Activated gamma-delta T cell treated with anti-CD3 and anti-CD28 coated beads, Interleukin-2, amount 50 U/mL, for 16 hours (primary cell): ENCODE data around the gene OSBPL7.

Experiments used
- DNase-seq: peaks from one replicate; pipeline ENCODE4 v3.0.0-alpha.2; 2020; ENCODE audit warnings: low read depth

Gene OSBPL7

DNA sequence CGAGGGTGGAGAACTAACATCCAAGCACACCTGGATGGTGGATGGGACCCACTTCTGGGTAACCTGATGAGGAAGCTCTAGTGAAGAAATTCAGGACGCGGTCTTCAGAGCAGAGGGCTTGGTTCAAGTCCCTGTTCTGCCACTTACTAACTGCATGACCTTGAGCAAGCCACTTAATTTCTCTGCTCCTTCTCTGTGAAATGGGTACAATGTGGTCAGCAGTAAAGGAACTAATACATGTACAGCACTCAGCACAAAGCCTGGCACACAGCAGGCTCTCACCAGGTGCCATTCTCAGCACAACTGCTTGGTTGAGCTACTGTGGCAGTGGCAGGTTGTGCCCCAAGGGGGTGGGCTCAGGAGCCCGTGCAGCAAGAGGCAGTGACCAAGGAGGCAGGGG lies 1.9 kb upstream of the OSBPL7 start:
- no peak for DNase-seq

DNA sequence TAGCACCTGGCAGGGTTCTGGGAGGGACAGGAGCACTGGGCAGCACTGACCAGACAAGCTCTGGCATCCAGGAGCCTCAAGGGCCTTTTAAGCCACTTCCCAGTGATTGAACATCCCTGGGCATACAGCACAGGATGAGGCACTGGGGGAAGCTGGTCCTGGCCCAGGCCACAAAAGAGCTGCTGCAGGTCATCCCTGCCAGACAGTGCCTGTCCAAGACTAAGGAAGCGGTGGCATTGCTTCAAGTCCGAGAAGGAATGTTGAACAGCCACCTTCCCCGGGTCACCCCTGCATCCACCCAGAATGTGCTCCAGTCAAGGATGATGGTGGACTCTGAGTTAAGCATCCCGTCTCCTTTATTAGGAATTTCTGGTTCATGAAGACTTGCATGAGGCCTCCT lies 1.2 kb upstream of the OSBPL7 start:
- no peak for DNase-seq

DNA sequence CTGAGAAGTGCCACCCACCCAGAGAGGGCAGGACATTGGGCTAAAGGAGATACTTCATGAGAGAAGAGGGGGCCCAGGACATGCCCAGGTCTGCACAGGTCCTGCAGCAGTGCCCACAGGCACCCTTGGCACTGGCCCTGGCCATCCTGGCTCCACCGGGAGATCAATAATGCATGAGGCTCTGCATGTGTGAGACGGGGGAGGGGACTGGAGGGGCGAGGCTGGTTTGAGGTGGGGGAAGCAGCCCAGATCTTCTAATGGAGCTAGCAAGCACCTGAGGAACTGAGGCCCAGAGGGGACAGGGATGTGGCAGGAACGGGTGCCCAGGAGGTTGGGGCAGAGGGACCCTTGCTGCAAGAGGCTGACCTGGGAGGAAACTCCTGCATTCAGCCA lies 567 bp downstream of the OSBPL7 start:
- DNase-seq, result no peak

DNA sequence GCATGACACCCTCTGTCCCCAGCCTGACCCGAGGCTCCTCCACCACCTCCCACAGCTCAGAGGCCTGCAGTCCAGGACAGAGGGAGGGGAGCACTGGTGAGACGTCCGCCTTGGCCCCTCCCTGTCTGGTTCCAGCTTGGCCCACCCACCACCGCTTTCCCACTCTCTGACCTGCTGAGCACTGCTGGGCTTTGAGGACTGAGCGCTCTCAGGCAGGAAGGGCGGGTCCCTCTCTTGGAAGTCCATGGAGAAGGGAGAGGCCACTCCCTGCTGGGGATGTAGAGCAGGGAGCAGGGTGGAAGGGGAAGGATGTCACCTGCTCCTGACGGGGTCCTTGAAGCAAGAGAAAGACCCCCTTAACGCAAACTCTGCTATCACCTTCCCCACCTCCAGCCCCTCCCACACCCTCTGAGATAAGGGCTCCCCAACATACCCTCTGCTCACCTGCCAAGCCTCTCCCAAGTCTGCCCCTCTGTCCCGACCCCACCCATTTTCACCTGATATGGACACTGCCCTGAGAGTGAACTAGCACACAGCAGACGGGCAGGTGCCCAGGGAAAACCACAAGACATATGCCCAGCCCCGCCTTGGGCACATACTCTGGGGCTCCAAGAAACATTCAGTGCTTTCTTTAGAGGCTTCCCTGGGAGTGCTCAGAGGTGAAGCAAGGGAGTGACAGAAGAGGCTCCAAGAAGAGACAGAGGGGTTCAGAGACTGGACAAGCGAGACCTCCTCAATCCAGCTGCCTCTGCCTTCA lies 1.4 kb downstream of the OSBPL7 start:
- no peak for DNase-seq

DNA sequence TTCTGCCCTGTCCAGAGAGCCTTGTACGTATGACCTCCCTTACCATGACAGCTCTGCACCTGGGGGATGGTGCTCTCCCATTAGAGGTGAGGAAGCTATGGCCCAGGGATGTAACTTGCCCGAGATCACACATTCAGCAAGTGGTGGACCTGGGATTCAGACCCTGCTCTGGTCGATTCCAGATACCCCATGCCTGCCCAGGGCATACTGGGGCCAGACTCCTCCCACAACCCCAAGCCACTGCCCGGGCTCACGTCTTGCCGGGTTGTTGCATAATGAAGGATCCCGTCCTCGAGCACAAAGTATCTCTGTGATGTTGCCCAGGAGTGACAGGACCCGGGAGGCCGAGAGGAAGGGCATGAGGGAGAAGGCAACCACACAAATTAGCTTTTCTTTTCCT lies 2.1 kb downstream of the OSBPL7 start:
- no peak for DNase-seq

DNA sequence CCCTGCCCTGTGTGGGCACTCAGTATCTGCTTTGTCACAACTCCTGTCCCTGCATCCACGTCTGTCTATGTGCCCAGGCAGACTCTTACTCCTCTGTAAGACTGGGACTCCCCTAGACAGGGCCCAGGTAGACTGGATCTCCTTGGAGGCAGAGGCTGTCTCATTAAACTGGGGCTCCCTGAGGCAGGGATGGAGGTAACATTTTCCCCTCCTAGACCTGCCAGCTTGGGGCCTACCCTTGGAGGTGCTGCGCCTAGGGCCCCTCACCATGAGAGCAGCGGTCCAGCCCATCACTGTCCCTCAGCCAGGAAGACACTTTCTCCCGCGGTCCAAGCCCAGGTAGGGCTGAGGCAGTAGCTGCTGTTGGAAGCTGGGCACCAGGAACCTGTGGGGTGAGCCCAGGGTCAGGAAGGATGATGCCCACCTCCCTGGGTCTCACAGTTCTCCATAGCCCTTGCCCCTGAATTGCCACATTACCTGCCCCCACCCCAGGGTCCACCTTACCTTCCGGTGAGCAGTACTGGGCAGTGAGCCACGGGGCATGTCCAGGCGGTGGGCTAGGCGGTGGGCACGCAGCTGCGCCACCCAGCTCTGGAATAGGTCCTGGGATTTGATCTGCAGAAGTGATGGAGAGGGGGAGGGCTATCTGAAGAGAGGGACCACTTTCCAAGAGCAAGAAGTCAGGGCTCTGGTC lies 3.4 kb downstream of the OSBPL7 start:
- no peak for DNase-seq

DNA sequence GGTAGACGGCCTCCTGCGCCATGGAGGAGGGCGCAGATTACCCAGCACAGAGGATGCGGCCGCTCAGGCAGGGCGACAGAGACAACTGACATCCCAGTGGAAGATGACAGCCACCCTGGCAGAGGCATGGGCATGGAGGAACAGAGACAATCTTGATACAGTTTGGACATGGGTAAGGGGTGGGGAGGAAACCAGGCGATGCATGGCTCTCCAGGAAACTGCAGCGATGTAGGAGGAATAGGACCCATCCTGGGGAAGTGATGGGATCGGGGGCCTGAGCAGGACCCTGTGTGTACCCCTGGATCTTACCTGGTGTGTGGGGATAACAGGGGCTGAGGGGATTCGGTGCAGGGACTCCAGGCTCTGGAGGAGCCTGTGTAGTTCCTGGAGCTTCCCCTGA lies 4.6 kb downstream of the OSBPL7 start:
- no peak for DNase-seq

DNA sequence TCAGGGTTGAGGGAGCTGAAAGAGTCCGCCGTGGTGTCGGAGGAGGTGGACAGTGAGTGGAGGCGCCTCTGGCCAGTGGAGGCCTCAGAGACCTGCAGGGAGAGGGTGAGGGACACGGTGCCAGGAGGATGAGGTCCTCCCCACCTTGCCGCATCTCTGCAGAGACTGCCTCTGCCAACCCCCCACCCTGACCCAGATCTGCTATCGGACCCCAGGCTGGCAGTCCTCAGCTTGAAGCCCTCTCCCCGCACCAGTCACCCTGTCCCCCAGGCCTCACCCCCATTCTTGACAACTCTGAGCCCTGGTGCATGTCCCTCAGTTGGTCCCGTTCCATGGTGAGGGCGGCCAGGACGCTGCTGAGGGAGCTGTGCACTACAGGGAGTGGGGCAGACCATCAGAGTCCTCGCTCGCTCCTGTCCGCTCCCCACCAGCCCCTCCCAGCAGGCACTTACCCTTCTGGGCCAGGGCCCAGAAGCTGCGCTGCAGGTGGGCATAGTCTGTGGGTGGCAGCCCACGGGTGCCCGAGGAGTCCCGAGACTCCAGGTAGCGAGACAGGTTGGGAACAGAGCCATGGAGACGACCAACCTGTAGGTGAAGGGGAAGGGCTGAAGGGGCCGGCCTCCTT lies 5.4 kb downstream of the OSBPL7 start:
- DNase-seq, result no peak

DNA sequence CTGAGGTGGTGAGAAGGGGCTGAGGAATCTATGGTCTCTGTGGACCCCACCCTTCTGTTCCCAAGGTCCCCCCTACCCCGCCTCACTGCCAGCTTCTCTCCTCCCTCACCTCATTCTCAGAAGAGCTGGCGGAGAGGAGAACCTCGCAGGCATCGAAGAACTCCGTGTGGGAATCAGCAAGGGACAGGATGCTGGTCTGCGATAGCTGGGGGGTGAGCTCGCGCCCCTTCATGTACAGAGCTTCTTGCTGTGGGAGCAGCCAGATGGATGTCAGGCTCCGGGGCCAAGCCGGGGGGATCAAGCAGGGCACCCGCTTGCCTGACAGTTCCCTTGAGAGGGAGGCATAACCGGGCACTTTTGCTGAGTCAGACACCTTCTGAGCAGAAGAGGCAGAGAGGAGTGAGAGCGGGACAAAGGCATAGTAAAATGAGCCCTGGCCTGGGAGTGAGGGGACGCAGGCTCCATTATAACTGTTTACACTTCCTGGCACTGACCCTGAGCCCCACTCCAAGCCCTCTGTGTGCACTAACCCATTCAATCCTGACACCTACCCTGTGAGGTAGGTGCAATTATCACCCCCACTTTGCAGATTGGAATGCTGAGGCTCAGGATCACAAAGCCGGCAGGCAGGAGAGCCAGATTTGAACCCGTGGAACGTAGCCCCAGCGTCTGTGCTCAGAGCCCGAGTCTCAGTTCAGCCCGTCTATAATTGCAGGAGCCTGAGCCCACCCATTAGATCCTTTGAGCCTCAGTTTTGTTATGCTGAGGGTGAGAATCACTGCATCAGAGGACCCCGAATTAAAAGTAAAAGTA lies 6.3 kb downstream of the OSBPL7 start:
- no peak for DNase-seq

DNA sequence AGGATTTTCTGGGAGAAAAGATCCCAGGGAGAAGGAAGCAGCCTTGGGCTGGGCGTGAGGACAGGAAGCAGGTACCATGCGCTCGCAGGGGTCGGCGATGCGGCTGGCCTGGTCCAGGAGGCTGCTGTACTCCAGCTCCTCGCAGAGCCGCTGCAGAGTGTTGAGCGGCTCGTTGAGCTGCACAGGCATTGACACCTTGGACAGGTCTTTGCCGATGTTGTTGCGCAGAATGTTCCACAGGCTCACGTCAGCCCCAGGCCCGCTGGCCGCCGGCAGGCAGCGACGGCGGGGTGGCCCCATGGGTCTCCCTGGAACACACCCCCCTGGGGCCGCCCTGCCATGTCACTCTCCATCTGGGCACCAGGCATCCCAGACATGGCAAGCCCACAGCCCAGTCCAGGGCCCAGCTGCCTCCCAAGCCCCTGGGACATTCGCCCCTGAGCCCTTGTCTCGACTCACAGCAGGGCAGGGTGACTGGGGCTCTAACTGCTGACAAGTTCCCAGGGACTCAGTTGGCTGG lies 8.0 kb downstream of the OSBPL7 start:
- no peak for DNase-seq

DNA sequence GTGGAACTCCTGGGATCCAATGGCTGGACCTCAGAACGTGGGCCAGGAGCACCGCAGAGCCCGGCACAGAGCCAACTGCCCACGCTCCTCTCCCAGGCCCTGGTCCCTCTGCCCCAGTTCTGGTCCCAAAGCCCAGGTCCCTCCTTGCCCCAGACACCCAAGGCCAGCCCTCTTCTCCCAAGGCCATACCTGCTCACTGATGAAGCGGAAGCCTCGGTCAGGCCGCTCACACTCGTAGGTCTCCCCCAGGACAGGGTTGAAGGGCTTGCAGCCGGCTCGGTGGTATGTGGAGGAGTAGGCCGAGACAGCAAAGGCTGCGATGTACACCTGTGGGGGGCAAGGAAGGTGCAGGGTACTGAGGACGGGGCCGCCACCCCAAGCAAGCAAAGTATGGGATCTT lies 8.5 kb downstream of the OSBPL7 start:
- no peak for DNase-seq

DNA sequence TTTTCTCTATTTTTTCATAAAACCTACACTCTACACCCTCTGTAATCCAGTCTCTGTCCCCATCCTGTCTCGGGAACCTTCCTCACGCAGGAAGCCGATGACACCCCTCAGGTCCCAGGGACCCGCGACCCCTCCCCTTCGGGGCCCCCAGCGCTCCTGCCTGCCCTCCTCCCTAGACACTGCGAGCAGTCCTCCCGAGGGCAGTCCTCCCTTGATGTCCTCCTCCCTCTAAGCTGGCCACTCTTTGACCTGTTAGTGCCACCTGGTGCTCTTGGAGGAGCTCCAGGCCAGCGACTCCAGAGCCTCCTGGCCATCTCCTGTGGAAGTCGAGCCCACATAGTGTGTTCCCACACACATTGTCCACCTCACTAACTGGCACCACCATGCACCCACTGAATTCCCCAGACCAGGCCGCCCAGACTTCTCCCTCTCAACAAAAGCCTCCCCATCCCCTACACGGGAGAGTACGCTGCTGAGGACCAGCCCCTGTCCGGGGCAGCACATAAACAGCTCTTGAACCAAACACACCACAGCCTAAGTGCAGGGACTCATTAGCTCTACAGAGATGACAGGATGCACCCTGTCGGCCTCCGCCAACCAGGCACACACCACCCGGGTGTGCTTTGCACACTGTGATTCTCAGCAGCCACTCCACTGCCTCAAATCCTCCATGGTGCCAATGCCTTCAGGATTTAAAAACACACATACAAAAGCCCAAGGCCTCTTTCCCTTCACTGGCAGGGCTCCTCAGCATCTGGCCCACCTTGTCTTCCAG lies 9.3 kb downstream of the OSBPL7 start:
- no peak for DNase-seq

DNA sequence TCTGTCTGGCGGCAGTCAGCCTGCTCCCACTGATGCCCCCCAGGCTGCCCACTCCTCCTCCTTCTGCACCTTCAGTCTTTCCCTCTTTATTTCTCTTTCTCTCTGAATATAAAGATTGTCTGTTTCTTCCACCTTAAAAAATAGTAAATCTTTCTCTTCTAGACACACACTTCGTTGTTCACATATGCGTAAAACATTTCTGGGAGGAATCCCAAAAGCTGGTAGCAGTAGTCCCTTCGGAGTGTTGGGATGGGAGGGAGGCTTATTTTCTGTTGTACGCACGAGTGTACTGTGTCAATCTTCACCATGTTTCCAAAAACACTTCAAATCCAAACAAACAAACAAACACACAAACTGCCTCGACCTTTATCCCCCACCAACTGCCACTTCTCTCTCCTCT lies 9.9 kb downstream of the OSBPL7 start:
- no peak for DNase-seq

DNA sequence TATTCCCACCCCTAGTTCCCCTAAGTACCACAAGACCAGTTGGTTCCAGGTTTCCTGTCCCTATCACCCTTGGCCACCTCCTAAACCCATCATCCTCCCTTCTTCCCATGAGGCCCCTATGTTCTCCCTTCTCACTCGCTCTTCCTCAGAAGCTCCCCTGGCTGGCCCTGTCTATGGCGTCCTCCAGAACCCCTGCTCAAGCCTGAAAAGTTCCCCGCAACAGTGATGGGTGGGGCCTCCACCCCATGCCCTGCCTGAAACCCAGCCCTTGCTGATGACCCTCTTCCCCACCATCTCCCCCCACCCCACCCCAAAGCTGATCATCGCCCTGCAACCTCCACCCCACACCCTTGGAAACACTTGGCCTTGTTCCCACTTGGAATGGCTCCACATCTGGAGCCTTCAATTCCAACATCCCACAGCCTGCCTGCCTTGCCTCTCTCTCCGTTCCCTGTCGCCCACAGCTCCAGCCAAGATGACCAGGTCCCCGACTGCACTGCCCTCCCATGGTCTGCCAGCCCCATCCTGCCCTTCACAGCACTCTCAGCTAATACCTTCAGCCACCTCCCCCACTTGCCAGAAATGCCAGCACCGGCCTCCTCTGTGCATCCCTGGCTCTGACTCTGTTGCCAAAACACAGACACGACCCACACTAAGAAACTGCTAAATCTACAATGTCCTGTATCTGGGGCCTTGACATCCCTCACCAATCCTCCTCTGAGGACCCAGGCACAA lies 10.5 kb downstream of the OSBPL7 start:
- DNase-seq, result no peak

DNA sequence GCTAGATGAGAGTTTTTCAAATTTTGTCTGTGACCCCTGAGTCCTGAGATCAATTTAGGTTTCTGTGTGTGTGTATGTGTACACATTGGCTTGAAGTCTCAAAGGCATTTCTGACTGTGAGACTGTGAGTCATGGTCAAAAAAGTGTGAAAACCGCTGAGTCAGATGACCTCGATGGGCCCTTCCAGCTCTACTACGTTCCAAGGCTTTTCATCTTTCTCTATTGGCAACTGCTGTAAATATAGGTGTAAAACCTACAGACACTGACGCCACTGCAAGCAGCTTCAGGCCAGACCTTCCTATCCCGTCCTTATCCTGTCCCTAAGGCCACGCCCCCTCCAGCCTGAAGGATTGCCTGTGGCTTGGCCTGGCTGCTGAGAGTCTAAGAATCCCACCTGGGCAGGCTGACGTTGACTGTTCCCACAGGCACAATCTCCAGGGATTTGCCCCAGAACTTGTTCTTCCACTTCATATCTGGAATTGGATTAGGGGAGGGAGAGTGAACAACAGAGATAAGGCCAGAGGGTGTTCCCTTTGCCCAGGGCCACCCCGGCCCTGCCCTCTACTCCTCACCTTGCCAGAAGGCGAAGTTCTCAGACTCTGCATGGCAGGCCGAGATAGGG lies 11.3 kb downstream of the OSBPL7 start:
- no peak for DNase-seq

DNA sequence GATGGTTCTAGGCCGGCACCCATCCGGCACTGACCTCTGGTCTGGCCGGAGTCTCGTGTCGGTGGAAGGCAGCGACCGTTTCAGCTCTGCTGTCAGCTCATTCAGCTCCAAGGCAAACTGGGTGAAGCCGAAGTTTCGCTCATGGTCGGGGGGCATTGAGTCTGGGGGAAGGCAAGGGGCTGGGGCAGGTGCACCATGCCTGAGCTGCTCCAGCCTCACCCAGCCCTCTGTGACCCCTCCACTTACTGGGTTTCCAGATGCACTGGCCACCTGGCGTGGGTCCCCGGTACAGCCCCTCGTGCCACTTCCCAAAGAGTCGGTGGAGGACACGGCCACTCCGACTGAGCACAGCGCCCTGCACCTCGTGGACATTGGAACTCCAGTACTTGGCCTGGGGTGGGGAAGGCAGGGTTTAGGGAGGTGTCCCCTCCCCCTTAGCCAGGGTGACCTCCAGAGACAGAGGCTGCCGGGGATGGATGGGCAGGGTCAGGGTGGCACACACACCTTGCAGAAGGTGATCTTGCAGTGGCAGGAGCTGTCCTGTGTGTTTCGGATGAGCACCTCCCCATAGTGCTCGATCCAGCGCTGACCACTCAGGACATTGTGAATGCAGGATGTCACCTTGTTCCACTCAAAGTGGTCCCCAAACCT lies 12.6 kb downstream of the OSBPL7 start:
- DNase-seq, result no peak

DNA sequence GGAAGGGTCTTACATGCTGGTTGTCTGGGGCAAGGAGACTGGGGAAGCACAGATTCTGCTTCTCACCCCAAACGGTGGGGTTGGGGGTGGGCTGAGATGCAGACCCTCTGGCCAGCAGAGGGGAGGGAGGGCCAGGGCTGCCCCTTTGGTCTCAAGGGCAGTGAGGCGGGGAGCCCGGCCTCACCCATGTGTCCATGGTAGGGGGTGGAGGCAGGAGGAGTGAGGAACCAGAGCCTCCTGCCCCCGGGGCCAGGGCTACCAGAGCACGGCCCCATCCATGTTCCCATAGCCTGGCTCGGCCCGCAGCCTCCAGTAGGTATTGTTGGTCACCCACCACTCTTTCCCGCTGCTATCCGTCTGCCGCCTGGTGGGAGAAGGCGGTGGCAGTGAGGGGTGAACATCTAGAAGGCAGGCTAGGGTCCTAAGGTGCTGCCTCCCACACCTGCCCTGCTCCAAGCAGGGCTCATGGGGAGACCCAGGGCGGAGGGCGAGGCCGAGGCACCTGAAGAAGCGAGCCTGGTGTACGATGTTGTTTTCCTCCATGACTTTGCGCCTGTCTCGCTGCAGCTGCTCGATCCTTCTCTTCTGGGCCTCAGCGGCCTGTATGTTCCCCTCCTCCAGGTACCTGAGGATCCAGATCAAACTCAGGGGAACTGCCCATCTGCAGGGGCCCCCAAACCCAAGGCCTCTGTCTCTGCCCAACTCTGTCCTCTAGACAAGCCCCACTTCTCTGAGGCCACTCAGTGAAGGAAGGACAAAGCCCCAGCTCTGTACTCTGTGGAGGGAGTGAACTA lies 13.4 kb downstream of the OSBPL7 start:
- no peak for DNase-seq

DNA sequence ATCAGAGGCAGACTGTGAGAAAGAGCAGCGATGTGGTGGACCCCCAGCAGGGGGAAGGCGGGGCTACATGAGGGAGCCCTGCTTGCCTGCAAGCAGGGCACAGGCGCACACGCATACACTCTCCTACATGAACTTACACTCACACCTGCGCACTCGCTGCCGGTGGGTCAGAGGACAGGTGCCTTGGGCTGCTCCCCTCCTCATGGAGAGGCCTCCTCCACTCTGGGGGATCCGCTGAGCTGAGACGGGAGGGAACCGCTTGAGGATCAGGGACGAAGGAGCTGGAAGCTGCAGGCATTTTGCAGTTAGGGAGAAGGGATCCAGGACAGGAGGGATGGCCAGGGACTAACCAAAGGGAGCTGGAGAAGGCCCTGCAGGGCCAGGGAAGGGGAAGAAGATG lies 14.2 kb downstream of the OSBPL7 start:
- DNase-seq, result no peak

DNA sequence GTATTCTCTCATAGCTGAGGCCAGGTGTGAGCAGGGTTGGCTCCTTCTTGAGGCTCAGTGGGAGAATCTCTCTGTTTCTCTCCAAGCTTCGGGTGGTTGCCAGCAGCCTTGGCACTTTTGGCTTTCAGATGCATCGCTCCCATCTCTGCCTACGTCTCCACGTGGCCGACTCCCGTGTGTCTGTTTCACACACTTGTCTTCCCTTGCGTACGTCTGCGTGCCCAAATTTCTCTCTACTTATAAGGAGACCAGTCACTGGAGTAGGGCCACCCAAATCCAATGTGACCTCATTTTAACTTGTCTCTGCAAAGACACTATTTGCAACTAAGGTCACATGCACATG lies 14.7 kb downstream of the OSBPL7 start:
- DNase-seq, result no peak
